Measurements from ENCODE around the gene SBNO2.
"Not testable (repeated sequence)": the region's sequence is repeated elsewhere in the genome, so short reads cannot be mapped to it uniquely, and the experiment has no call there.

The SBNO2 gene

DNA sequence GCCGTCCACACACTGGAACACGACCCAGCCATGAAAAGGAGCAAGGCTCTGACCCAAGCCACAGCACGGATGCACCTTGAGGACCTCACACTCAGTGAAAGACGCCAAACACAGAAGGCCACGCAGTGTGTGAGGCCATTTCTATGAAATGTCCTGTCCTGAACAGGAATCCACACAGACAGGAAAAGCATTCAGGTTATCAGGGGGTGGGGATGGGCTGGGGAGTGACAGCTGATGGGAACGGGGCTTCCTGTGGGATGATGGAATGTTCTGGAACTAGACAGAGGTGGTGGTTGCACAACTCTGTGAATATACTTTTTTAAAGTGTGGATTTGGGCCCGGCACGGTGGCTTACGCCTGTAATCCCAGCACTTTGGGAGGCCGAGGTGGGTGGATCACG lies 39.6 kb downstream of the SBNO2 start:
- no peak for DNase-seq

DNA sequence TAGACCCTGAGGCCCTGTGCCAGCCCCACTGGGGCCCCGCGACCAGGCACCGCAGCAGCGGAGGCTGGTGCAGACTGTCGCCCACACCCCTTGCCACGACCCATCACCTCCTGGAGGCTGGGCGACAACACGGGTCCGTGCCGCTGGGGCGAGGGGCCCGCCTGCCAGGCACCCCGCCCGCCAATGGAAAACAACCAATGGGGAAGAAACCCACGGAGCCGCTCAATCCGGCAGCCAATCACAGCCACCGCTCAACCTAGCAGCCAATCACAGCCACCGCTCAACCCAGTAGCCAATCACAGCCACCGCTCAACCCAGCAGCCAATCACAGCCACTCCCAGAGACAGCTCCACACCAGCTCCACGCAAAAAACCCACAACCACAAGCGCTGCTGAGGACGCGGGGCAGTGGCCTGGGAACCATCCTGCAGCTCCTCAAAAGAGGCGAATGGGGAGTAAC lies 40.6 kb downstream of the SBNO2 start:
- no peak for DNase-seq

DNA sequence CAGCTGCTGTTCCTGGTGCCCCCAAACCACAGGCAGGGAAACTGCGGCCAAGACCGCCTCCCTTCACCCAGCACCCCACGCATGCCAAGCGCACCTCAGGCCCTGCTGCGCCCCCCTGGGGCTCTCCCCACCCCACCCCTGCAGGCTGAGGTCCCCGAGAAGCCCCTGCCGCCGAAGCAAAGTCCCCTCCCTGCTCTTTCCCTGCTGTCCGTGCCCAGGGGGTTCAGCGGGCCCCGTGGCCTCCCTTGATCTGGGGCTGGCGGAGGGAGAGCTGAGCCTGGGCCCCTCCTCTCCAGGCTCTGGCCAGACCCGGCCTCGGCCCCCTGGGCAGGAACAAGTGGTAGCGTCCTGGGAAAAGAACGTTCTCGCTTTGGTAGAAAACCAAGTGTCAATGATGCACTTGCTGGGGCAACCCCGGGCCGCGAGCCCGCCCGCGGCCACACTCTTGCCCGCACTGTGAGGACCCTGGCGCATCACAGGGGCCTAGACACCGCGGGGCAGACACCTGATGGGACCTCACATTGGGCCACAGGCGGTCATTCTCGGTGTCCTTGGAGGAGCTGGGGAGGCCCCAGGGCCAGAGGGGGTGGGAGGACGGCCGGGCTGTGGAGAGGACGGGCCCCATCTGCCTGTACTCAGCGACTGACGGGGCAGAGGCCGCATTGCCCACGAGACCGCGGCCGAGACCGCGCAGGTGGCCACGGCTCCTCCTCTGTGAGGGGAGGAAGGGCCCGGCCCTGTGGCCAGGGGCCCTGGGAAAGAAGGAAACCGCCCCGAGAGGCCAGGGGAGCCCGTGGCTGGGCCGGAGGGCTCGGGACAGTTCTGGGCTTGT lies 41.3 kb downstream of the SBNO2 start:
- DNase-seq = no peak

GRCh38 chr19:1131718-1132551 lies 42.1 kb downstream of the SBNO2 start:
- DNase-seq = no peak

DNA sequence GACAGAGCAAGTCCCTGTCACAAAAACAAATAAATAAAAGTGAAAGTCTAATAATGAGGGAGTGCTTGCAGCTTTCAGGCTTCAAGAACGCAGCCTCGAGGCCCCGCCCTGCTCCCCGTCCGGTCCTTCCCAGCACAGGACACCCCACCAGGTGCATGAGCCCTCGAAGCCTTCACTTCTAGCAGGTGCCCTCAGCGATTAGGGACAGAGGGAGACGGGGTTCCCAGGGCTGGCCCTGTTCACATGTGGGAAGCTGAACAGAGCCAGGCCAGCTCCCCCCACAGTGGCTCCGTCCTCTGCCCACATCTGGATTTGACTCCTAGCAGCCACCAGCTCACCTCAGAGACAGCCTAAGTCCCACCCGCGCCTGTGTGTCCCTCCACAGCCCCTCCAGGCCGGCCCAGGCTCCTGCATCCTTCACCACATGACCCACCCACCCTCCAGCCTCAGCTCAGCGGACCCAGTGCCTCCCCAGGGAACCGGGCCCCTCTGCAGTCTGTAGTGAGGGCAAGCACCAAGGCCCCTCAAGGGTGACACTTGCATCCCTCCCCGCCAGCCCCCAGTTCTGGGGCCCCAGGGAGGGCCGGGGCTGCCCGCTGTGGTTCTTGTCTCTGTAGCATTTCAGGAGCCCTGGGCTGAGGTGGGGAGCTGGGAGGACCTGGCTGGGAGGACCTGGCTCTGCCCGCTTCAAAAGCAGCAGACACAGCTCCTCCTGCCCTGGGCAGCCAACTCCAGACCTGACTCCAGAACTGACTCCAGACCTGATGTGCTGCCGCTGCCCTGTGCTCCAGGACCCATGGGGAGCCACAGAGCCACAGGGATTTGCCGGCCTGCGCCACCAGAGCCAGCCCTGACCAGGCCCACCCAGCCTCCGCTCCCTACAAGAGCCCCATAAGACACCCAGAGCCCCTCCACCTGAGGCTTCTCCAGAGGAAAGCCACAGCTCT lies 43.0 kb downstream of the SBNO2 start:
- no peak for DNase-seq

DNA sequence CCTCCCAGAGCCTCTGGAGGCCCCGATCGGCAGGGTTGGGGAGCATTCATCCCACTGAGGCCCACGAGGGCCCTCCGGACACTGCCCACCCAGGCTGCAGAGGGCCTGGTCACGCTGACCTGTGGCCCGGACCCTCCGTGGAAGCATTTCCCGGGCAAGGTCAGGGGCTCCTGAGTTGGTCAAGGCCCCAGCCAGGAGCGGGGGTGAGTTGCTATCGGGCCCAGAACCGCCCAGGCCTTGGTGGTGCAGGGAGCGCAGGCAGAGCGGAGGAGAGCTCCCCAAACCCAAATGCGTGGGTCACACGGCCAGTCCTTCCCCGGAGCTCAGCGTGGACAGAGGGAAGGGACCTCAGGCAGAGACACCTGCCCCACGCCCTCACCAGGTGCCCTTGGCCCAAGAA lies 44.5 kb downstream of the SBNO2 start:
- DNase-seq = no peak

DNA sequence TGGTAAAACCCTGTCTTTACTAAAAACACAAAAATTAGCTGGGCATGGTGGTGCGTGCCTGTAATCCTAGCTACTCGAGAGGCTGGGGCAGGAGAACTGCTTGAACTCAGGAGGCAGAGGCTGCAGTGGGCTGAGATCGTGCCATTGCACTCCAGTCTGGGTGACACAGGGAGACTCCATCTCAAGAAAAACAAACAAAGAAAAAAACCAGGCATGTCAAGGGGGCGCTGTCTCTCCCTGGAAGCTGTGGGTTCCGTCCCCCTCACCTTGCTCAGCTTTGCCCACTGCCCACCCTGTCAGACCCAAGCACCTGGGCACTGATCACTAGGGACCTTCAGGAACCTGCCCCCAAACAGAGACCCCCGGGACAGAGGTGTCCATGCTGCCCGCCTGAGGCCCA lies 45.0 kb downstream of the SBNO2 start:
- DNase-seq = not testable (repeated sequence)

GRCh38 chr19:1128106-1128505 lies 46.0 kb downstream of the SBNO2 start:
- DNase-seq = no peak

DNA sequence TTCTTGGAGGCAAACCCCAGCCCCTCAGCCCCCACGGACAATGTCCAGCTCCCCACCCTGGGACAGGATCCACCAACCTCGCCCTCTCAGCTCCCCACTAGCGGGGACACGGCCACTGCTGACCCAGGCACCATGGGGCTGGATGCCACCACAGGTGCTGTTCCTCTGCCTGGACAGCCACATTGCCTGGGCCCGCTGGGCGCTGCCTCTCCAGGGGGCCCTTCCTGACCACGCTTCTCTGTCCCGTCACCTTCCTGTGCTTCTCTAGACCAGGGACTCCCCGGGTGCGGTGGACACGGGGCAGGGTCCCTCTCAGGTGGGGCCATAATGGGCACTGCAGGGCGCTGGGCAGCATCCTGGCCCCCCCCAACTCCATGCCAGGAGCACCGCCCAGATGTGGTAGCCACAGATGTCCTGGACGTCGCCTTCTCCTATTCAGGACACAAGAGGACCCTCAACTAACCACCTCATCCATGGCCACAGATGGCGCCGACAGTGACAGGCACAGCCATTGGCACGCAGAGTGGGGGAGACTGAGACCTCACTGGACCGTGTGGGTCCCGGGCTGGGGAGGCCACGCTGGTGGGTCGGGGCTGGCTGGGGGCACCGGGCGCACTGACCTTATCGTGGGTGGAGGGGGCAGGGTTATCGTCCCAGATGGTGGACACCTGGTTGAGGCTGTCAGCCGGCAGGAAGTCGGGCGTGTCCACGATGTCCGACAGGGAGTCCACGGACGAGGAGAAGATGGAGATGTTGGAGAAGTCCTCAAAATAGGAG lies 46.9 kb downstream of the SBNO2 start:
- DNase-seq = no peak

DNA sequence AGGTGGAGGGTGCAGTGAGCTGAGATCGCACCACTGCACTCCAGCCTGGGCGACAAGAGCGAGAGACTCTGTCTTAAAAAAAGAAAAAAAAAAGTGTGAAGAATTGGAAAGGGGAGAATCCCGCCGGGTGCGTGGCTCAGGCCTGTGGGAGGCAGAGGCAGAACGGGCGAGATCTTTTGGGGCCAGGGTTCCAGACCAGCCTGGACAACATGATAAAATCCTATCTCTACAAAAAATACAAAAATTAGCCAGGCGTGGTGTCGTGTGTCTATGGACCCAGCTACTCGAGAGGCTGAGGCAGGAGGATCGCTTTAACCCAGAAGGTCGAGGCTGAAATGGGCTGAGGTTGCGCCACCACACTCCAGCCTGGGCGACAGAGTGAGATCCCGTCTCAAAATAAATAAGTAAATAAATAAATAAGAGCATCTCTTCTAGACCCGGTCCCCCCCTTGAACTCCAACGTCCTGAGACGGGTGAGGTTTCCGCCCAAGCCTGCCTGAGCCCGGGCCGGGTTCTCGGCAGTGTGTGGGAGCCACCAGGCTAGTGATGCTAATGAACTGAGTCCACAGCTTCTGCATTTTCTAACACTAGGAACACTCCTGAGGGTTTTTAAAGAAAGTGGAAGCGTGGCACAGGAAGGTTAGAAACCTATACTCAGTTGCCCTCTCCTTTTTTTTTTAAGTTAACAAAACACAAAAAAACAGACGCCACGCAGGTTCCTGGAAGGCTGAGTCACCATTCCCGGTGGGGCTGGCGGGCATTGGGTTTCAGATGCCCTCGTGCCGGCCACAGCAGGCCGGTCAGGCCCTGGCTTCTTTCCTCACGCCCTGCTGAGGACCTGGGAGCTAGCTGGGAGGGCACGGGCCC lies 48.2 kb downstream of the SBNO2 start:
- no peak for DNase-seq

DNA sequence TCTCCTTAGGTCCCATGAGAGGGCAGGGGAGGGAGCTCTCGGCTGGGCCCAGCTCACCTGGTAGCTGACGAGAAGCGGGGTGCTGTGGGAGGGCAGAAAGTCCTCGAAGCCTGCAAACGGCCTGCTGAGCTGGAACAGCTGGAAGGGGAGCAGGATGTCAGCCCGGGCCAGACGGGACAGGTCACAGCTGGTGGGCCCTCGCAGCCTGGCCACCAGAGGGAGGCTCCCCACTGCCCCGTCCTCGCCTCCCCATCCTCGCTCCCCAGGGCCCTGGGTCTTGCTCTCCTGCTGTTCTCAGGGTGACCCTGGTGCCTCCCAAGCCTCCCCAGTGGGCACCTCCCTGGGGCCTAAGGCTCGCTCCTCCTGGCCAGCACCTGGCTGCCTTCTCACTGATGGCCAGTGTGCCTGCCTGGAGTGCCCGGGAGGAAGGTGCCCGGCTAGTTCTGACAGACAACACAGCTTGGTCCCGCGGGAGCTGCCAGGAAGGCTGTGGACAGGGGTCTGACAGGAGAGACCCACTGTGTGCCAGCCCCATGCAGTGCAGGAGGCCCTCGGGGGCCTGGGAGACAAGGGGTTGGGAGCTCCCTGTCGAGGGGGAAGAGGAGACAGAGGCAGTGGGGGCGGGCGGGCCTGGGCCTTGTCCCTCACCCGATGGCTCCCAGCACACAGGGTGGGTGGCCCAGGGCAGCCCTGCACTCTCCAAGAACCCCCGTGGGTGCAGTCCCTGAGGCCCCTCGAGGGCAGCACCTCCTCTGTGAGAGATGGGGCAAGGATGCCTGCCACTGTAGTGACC lies 50.0 kb downstream of the SBNO2 start:
- no peak for DNase-seq

DNA sequence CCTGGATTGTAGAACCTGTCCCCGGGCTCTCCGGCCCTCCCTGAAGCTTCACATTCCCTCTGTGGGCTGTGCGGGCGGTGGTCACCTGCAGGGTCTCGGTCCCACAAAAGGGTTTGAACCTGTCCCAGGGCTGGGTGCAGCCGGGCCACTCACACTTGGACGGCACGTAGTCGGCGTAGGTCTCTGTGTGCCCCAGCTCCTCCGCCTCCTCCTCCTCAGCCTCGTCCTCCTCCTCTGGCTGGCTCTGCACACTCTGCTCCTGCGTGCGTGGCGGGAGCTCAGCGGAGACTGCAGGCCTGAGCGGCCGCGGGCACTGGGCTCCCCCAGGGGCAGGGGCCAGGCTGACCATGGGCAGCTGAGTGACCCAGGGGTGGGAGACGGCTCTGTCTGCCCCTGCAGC lies 50.7 kb downstream of the SBNO2 start:
- DNase-seq = no peak

GRCh38 chr19:1122972-1123363 lies 51.1 kb downstream of the SBNO2 start:
- DNase-seq = peak; percentile 16

- no peak for DNase-seq
Observed at GRCh38 chr19:1122021-1122971, 51.8 kb downstream of the SBNO2 start.

DNA sequence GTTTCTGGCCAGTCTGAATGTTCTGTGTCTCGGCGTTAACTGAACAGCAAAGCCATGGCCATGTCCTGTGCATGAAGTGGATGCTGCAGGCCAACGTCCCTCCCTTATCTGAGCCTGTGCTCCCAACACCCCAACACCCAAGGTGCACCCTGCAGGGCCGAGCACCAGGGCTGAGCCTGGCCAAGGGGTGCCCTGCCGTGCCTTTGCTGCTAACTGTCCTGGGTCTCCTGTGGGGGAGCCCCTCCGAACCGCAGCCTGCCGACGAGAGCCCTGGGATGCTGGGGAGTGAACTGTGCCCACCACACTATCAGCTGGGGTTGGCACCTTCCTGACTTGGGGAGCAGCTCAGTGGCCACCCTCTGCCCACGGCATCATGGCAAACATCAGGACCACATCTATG lies 52.7 kb downstream of the SBNO2 start:
- DNase-seq = no peak

GRCh38 chr19:1119475-1120217 lies 54.4 kb downstream of the SBNO2 start:
- no peak for DNase-seq

GRCh38 chr19:1118999-1119398 lies 55.1 kb downstream of the SBNO2 start:
- no peak for DNase-seq

- no peak for DNase-seq
Observed at GRCh38 chr19:1117654-1118053, 56.4 kb downstream of the SBNO2 start.
